Smooth muscle cell (in vitro differentiated cells): ENCODE results near the gene SF3A2. TPM values are rescaled to one million over a fixed set of nuclear protein-coding genes. Genes with fewer than 3 reads are reported as not detected.

Experiments
- DNase-seq: peaks from one replicate; lab custom pipeline; 2025; ENCODE audit not compliant: unreplicated experiment; lab: John Stamatoyannopoulos, UW
- H2AFZ ChIP-seq: fragments of 200-600 bp; sonication (generic); 2 replicates; pipeline ENCODE4 v1.6.0; 2016; ENCODE audit warnings: antibody characterized with exemption, low read depth, mild to moderate bottlenecking
- H3F3A ChIP-seq: fragments of 200-600 bp; sonication (generic); 2 replicates; pipeline ENCODE4 v1.6.0; 2017; ENCODE audit warnings: antibody characterized with exemption, low read depth
- H3K27ac ChIP-seq: fragments of 200-600 bp; sonication (generic); 2 replicates; pipeline ENCODE4 v1.5.1; 2016; ENCODE audit warnings: low read depth, mild to moderate bottlenecking
- H3K27me3 ChIP-seq: fragments of 200-600 bp; sonication (generic); 2 replicates; pipeline ENCODE4 v1.6.1; 2016; ENCODE audit warnings: low read depth, mild to moderate bottlenecking
- H3K36me3 ChIP-seq: fragments of 200-600 bp; sonication (generic); 2 replicates; pipeline ENCODE4 v1.5.1; 2016; ENCODE audit warnings: low read depth
- H3K4me1 ChIP-seq: fragments of 200-600 bp; sonication (generic); 2 replicates; pipeline ENCODE4 v1.5.1; 2016; ENCODE audit warnings: low read depth
- H3K4me2 ChIP-seq: fragments of 200-600 bp; sonication (generic); 2 replicates; pipeline ENCODE4 v1.6.0; 2016; ENCODE audit warnings: mild to moderate bottlenecking
- H3K4me3 ChIP-seq: fragments of 200-600 bp; sonication (generic); 2 replicates; pipeline ENCODE4 v1.5.1; 2016; ENCODE audit warnings: mild to moderate bottlenecking
- H3K79me2 ChIP-seq: fragments of 200-600 bp; sonication (generic); 2 replicates; pipeline ENCODE4 v1.6.0; 2016; ENCODE audit warnings: low read depth, mild to moderate bottlenecking
- H3K9ac ChIP-seq: fragments of 200-600 bp; sonication (generic); 2 replicates; pipeline ENCODE4 v1.6.0; 2016; ENCODE audit warnings: low read depth
- H3K9me3 ChIP-seq: fragments of 200-600 bp; sonication (generic); replicated peaks from 2 replicates; pipeline ENCODE4 v1.5.1; 2016; ENCODE audit warnings: low read depth
- H4K20me1 ChIP-seq: fragments of 200-600 bp; sonication (generic); 2 replicates; pipeline ENCODE4 v1.6.0; 2016; ENCODE audit warnings: low read depth
- CTCF ChIP-seq: fragments of 200-600 bp; sonication (generic); IDR thresholded peaks from 2 replicates; pipeline ENCODE4 v1.5.1; 2017; ENCODE audit warnings: borderline replicate concordance, mild to moderate bottlenecking, antibody characterized with exemption; ENCODE audit not compliant: insufficient read depth, poor library complexity, severe bottlenecking
- WGBS: methylation state at CpG from one replicate; pipeline ENCODE4 v1.1.7; 2016; ENCODE audit warnings: low lambda C conversion rate; 5-methylcytosine and 5-hydroxymethylcytosine counted together
- polyA plus RNA-seq: library from polyadenylated mRNA; unstranded; fragments of >200 nt; fragmentation: Nextera tagmentation; extraction: Ambion mirVana; gene quantifications from 2 replicates; pipeline ENCODE4 v1.2.1, GENCODE V29; 2016
- total RNA-seq: library from RNA; depleted of rRNA; stranded (reverse); fragments of >200 nt; gene quantifications from 2 replicates; pipeline ENCODE4 v1.2.3, GENCODE V29; 2014

The SF3A2 gene
- total and polyA plus RNA-seq, 2 experiments from 2014 or later, result 28.5 to 63.0 TPM

GRCh38 chr19:2210206-2210605, 26.4 kb upstream of the SF3A2 start:
- Histone ChIP-seq H3K4me2 (no peak overlapping the region), H4K20me1 (peaks cover 12% of the 10 kb centered on the region), H3F3A (no peaks in the 10 kb centered on the region), H3K27ac (no peak overlapping the region), H3K4me3 (no peak overlapping the region), H3K9me3 (no peaks in the 10 kb centered on the region), H3K9ac (no peak overlapping the region), H3K79me2 (no peaks in the 10 kb centered on the region), H3K27me3 (no peaks in the 10 kb centered on the region), H3K36me3 (peaks cover 5% of the 10 kb centered on the region), H2AFZ (no peak overlapping the region), H3K4me1 (peaks cover 6% of the 10 kb centered on the region)
- TF ChIP-seq CTCF, result no peak
- 96% methylated on average over 21 of the region's 21 CpGs for WGBS
- DNase-seq, result no peak

GRCh38 chr19:2210987-2211740, 25.5 kb upstream of the SF3A2 start:
- Histone ChIP-seq H3K9me3 (no peaks in the 10 kb centered on the region), H3K79me2 (no peaks in the 10 kb centered on the region), H4K20me1 (peaks cover 11% of the 10 kb centered on the region), H3K36me3 (peaks cover 5% of the 10 kb centered on the region), H3K27me3 (no peaks in the 10 kb centered on the region), H3K4me1 (peaks cover 6% of the 10 kb centered on the region), H3K4me3 (no peak overlapping the region), H3K4me2 (no peak overlapping the region), H2AFZ (no peak overlapping the region), H3F3A (no peaks in the 10 kb centered on the region), H3K9ac (no peak overlapping the region), H3K27ac (no peak overlapping the region)
- DNase-seq, result no peak
- 97% methylated on average over 32 of the region's 33 CpGs for WGBS
- no peak for TF ChIP-seq CTCF

- Histone ChIP-seq H3K9me3 (no peaks in the 10 kb centered on the region), H3K4me2 (no peak overlapping the region), H3F3A (no peaks in the 10 kb centered on the region), H4K20me1 (peaks cover 3% of the 10 kb centered on the region), H3K9ac (no peak overlapping the region), H3K79me2 (no peaks in the 10 kb centered on the region), H3K27me3 (no peaks in the 10 kb centered on the region), H3K36me3 (peaks cover 5% of the 10 kb centered on the region), H3K4me1 (peaks cover 3% of the 10 kb centered on the region), H3K27ac (no peak overlapping the region), H2AFZ (no peak overlapping the region), H3K4me3 (no peak overlapping the region)
- no peak for TF ChIP-seq CTCF
- 95% methylated on average over 21 of the region's 21 CpGs for WGBS
- no peak for DNase-seq
These were observed 23.5 kb upstream of the SF3A2 start for GRCh38 chr19:2212861-2213711.
